ENCODE data around the gene ITPR2.

Gene ITPR2

GRCh38 chr12:26818201-26818600 is 14.8 kb downstream of the ITPR2 start:
- Histone ChIP-seq H3K27ac (replicated peaks) (no peak overlapping the region), H3K4me3 (replicated peaks; ENCODE audit: insufficient read depth, low read length) (no peak overlapping the region)
- DNase-seq (ENCODE audit: low read depth in 1 of 2, low spot score in 1 of 2): no peak

GRCh38 chr12:26817183-26817591 is 15.8 kb downstream of the ITPR2 start:
- DNase-seq (ENCODE audit: low read depth in 1 of 2, low spot score in 1 of 2): no peak
- TF ChIP-seq REST (IDR thresholded peaks at IDR 0.05; ENCODE audit: insufficient replicate concordance, low read depth) (no peak), GABPA (IDR thresholded peaks at IDR 0.05; ENCODE audit: low read depth) (no peak), POLR2AphosphoS5 (IDR thresholded peaks at IDR 0.05; ENCODE audit: low read depth) (no peak), SPI1 (IDR thresholded peaks at IDR 0.05; ENCODE audit: borderline replicate concordance, low read depth) (no peak)
- TF ChIP-seq, protein P1, sequence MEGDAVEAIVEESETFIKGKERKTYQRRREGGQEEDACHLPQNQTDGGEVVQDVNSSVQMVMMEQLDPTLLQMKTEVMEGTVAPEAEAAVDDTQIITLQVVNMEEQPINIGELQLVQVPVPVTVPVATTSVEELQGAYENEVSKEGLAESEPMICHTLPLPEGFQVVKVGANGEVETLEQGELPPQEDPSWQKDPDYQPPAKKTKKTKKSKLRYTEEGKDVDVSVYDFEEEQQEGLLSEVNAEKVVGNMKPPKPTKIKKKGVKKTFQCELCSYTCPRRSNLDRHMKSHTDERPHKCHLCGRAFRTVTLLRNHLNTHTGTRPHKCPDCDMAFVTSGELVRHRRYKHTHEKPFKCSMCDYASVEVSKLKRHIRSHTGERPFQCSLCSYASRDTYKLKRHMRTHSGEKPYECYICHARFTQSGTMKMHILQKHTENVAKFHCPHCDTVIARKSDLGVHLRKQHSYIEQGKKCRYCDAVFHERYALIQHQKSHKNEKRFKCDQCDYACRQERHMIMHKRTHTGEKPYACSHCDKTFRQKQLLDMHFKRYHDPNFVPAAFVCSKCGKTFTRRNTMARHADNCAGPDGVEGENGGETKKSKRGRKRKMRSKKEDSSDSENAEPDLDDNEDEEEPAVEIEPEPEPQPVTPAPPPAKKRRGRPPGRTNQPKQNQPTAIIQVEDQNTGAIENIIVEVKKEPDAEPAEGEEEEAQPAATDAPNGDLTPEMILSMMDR (IDR thresholded peaks at IDR 0.05; ENCODE audit: insufficient read depth, low read length): no peak
- no peak overlapping the region for H3K4me3 ChIP-seq (replicated peaks; ENCODE audit: insufficient read depth, low read length)
- H3K27me3 ChIP-seq (ENCODE audit: insufficient read depth, poor library complexity, severe bottlenecking): no peaks in the 10 kb centered on the region
- no peak overlapping the region for H3K27ac ChIP-seq (replicated peaks)

More at GRCh38 chr12:26818201-26818600, 14.8 kb downstream of the ITPR2 start:
- TF ChIP-seq POLR2AphosphoS5 (IDR thresholded peaks at IDR 0.05; ENCODE audit: low read depth): no peak
- no peak for TF ChIP-seq SPI1 (IDR thresholded peaks at IDR 0.05; ENCODE audit: borderline replicate concordance, low read depth)
- TF ChIP-seq, protein P1 (IDR thresholded peaks at IDR 0.05; ENCODE audit: insufficient read depth, low read length): no peak
- TF ChIP-seq REST (IDR thresholded peaks at IDR 0.05; ENCODE audit: insufficient replicate concordance, low read depth): no peak
- no peak for TF ChIP-seq GABPA (IDR thresholded peaks at IDR 0.05; ENCODE audit: low read depth)
- H3K27me3 ChIP-seq (ENCODE audit: insufficient read depth, poor library complexity, severe bottlenecking): no peaks in the 10 kb centered on the region

DNA sequence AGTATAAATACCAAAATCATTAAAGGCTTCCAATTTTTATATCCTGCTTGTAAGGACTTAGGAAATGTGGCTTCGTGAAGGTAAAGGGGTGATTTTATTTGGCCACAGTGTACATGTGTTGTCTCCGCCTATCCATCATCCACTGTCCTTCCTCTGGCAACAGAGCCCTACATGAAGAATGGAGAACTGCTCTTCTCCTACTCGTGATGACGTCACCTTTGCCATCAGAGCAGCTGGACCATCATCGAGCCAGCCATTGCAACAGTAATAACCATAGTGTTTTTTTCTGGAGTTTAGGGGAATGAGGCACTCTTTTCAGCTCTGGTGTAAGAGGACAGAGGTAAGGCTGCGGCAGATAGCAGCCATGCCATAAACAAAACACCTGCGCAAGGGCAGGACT is 19.2 kb downstream of the ITPR2 start:
- no peak overlapping the region for H3K27ac ChIP-seq (replicated peaks)
- DNase-seq (ENCODE audit: low read depth in 1 of 2, low spot score in 1 of 2): peak in 1 of 2 experiments; percentile 14
- no peaks in the 10 kb centered on the region for H3K27me3 ChIP-seq (ENCODE audit: insufficient read depth, poor library complexity, severe bottlenecking)
- H3K4me3 ChIP-seq (replicated peaks; ENCODE audit: insufficient read depth, low read length): no peak overlapping the region
- TF ChIP-seq, protein P1 (IDR thresholded peaks at IDR 0.05; ENCODE audit: insufficient read depth, low read length): no peak
- TF ChIP-seq GABPA (IDR thresholded peaks at IDR 0.05; ENCODE audit: low read depth) (no peak), REST (IDR thresholded peaks at IDR 0.05; ENCODE audit: insufficient replicate concordance, low read depth) (no peak), SPI1 (IDR thresholded peaks at IDR 0.05; ENCODE audit: borderline replicate concordance, low read depth) (peak; percentile 14; the same call in 1 of the 2 replicates), POLR2AphosphoS5 (IDR thresholded peaks at IDR 0.05; ENCODE audit: low read depth) (no peak)

All from HL-60 (cell line).